Calu3 (cell line): ENCODE measurements around the gene CDK5RAP2. TPM values are rescaled to one million over a fixed set of nuclear protein-coding genes. Genes with fewer than 3 reads are reported as not detected.

Experiments
- BruUV-seq: library from RNA; stranded (reverse); fragments of 400-500 nt; replicated peaks from 2 replicates; lab custom pipeline; 2021; lab: Mats Ljungman, UMichigan
- CTCF ChIA-PET: fragments of 300-600 bp; sonication (Branson Sonifier 250); formaldehyde crosslinking; loops from one replicate; lab custom pipeline; 2022; ENCODE audit warnings: antibody characterized with exemption; lab: Charles Lee
- DNase-seq: peaks from one replicate; pipeline ENCODE4 v3.0.0; 2022
- H3K27ac Mint-ChIP-seq: one replicate; pipeline ENCODE4 v1.8.0; 2022; ENCODE audit warnings: mixed read lengths; ENCODE audit not compliant: unreplicated experiment
- H3K27me3 Mint-ChIP-seq: one replicate; pipeline ENCODE4 v1.8.0; 2022; ENCODE audit warnings: mixed read lengths; ENCODE audit not compliant: unreplicated experiment
- H3K36me3 Mint-ChIP-seq: one replicate; pipeline ENCODE4 v1.8.0; 2022; ENCODE audit warnings: mild to moderate bottlenecking, moderate library complexity, mixed read lengths; ENCODE audit not compliant: insufficient read depth, unreplicated experiment
- H3K4me1 Mint-ChIP-seq: one replicate; pipeline ENCODE4 v1.8.0; 2022; ENCODE audit warnings: mild to moderate bottlenecking, low read depth, mixed read lengths; ENCODE audit not compliant: unreplicated experiment
- H3K4me3 Mint-ChIP-seq: one replicate; pipeline ENCODE4 v1.8.0; 2022; ENCODE audit warnings: mild to moderate bottlenecking, low read depth, moderate library complexity, mixed read lengths; ENCODE audit not compliant: unreplicated experiment
- H3K9me3 Mint-ChIP-seq: one replicate; pipeline ENCODE4 v1.8.0; 2022; ENCODE audit warnings: low read depth, mixed read lengths; ENCODE audit not compliant: unreplicated experiment
- CTCF ChIP-seq: fragments of 200-600 bp; IDR thresholded peaks from one replicate; pipeline ENCODE4 v1.8.0; 2022; ENCODE audit warnings: antibody characterized with exemption; ENCODE audit not compliant: unreplicated experiment
- intact Hi-C: fragments of 100-400 bp; cut with micrococcal nuclease; formaldehyde crosslinking; loops from one replicate; pipeline ENCODE4 v1.10.0; 2022; ENCODE audit not compliant: unreplicated experiment
- total RNA-seq: library from RNA; stranded (reverse); gene quantifications from 2 replicates; pipeline ENCODE4 v1.2.3, GENCODE V29; 2022

Gene CDK5RAP2
- total RNA-seq, 1 experiment from 2014 or later: 40.7 TPM

GRCh38 chr9:120587328-120587727 is 7.4 kb upstream of the CDK5RAP2 start:
- H3K9me3 Mint-ChIP-seq: no peaks in the 10 kb centered on the region
- DNase-seq: no peak
- CTCF ChIA-PET: no interaction called here

GRCh38 chr9:120583958-120584369 is 4.0 kb upstream of the CDK5RAP2 start:
- peaks cover 19% of the 10 kb centered on the region for H3K36me3 Mint-ChIP-seq
- H3K27me3 Mint-ChIP-seq: no peaks in the 10 kb centered on the region
- no peak for TF ChIP-seq CTCF
- CTCF ChIA-PET: no interaction called here
- no TSS peak for BruUV-seq
- peak; percentile 77 for DNase-seq
- peak overlapping the region; percentile 75 for H3K27ac Mint-ChIP-seq
- H3K4me1 Mint-ChIP-seq: peaks cover 8% of the 10 kb centered on the region
- H3K9me3 Mint-ChIP-seq: no peaks in the 10 kb centered on the region
- intact Hi-C loops: no loop called here
- no peak overlapping the region for H3K4me3 Mint-ChIP-seq

More at GRCh38 chr9:120587328-120587727, 7.4 kb upstream of the CDK5RAP2 start:
- no peaks in the 10 kb centered on the region for H3K27me3 Mint-ChIP-seq
- H3K4me3 Mint-ChIP-seq: no peak overlapping the region
- no peaks in the 10 kb centered on the region for H3K4me1 Mint-ChIP-seq
- TF ChIP-seq CTCF: no peak
- H3K27ac Mint-ChIP-seq: no peak overlapping the region
- no TSS peak for BruUV-seq
- H3K36me3 Mint-ChIP-seq: peaks cover 5% of the 10 kb centered on the region
- intact Hi-C loops: no loop called here

- no peak for TF ChIP-seq CTCF
These were observed 572 bp downstream of the CDK5RAP2 start for GRCh38 chr9:120579139-120580050.

GRCh38 chr9:120574473-120574872 is 5.5 kb downstream of the CDK5RAP2 start:
- Mint-ChIP-seq H3K4me1 (no peaks in the 10 kb centered on the region), H3K27me3 (no peaks in the 10 kb centered on the region), H3K9me3 (no peaks in the 10 kb centered on the region), H3K36me3 (peaks cover 19% of the 10 kb centered on the region), H3K27ac (no peak overlapping the region), H3K4me3 (no peak overlapping the region)
- DNase-seq: no peak
- CTCF ChIA-PET: no interaction called here
- no peak for TF ChIP-seq CTCF
- no TSS peak for BruUV-seq
- intact Hi-C loops: no loop called here

More at GRCh38 chr9:120579139-120580050, 572 bp downstream of the CDK5RAP2 start:
- TSS peak; percentile 22 for BruUV-seq
- Mint-ChIP-seq H3K4me1 (peaks cover 8% of the 10 kb centered on the region), H3K4me3 (peak overlapping the region; percentile 97), H3K36me3 (peaks cover 25% of the 10 kb centered on the region), H3K9me3 (no peaks in the 10 kb centered on the region), H3K27me3 (no peaks in the 10 kb centered on the region), H3K27ac (peak overlapping the region; percentile 53)
- CTCF ChIA-PET: no interaction called here
- intact Hi-C loops: no loop called here
- peak; percentile 4 for DNase-seq
